ENCODE results near the gene ECM2.

The ECM2 gene

DNA sequence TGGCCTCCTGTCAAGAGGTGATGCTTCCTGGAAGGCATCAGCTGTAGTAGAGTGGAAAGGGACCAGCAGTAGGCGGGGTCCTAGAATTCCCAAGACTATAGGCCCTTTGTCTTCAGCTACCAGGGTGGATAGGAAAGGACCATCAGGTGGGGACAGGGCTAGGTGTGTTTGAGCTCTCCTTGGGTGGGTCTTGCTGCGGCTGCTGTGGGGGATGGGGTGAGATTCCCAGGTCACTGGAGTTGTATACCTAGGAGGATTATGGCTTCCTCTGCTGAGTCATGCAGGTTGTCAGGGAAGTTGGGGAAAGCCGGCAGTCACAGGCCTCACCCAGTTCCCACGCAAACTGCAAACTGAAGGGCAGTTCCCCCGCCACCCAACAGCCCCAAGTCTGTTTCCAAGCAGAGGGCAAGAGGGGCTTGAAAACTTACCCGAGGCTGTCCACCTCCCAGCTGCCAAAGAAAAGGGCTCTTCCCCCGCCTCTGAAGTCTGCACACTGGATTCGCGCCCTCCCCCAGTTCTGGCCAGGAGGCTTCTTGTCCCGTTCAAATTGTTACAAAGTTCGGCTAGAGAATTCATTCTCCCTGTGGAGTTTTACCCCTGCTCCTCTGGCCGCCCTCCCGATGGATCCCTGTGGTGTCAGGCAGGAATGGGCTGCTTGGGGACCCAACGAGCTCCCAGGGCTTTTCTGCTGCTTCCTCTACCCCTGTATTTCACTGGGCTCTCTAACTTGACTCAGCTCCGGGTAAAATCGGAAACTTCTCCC lies 23.0 kb upstream of the ECM2 start:
- Histone ChIP-seq H3K4me1 (ENCODE audit: control insufficient read depth, insufficient read depth, low read length) (peaks cover 1% of the 10 kb centered on the region; the same call in 1 of the 2 replicates), H3K27me3 (ENCODE audit: control insufficient read depth, insufficient read depth, low read length) (no peaks in the 10 kb centered on the region), H3K9me3 (ENCODE audit: control insufficient read depth, insufficient read depth, low read length) (no peaks in the 10 kb centered on the region), H3K36me3 (ENCODE audit: control insufficient read depth, insufficient read depth, low read length) (no peaks in the 10 kb centered on the region), H3K4me3 (ENCODE audit: low read length) (no peak overlapping the region), H3K27ac (ENCODE audit: low read length) (no peak overlapping the region)
- no peak for DNase-seq (ENCODE audit: low read depth, low spot score)
- no CpG with 5 or more reads among the region's 16 CpGs for WGBS (ENCODE audit: insufficient coverage, insufficient read length)

DNA sequence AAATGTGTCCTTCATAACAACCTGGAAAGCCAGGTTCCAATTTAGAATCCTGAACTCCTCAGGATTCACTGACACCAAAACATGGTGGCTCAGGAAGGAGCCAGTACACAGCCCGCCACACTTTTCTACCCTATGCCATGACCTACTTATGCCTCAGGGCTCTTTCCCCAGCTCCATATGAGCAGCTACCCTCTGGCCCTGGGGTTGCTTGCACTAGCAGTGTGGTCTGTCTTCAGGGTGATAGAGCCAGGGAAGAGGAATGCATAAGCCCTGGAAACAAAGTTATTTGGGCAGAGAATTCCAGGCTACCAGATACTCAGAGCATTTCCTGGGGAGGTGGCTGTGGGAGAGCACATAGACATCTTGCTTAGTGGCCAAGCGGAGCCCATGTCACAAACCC lies 15.0 kb upstream of the ECM2 start:
- Histone ChIP-seq H3K36me3 (ENCODE audit: control insufficient read depth, insufficient read depth, low read length) (no peaks in the 10 kb centered on the region), H3K9me3 (ENCODE audit: control insufficient read depth, insufficient read depth, low read length) (no peaks in the 10 kb centered on the region), H3K27ac (ENCODE audit: low read length) (no peak overlapping the region), H3K4me3 (ENCODE audit: low read length) (no peak overlapping the region), H3K27me3 (ENCODE audit: control insufficient read depth, insufficient read depth, low read length) (no peaks in the 10 kb centered on the region), H3K4me1 (ENCODE audit: control insufficient read depth, insufficient read depth, low read length) (no peaks in the 10 kb centered on the region; the same call in 1 of the 2 replicates)
- WGBS (ENCODE audit: insufficient coverage, insufficient read length), result no CpG with 5 or more reads among the region's 2 CpGs
- DNase-seq (ENCODE audit: low read depth, low spot score), result no peak

DNA sequence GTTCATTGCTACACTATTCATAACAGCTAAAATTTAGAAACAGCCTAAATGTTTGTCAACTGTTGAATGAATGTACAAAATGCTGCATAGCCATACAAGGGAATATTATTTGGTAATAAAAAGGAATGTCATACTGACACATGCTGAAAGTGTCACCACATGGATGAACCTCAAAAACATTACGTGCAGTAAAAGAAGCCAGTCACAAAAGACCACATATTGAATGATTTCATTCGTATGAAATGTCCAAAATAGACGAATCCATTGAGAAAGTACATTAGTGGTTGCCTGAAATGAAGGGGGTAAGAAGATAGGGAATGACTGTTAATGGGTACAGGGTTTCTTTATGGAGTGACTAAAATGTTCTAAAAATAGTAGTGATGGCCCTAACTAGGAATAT lies 11.6 kb upstream of the ECM2 start:
- WGBS (ENCODE audit: insufficient coverage, insufficient read length), result no CpG with 5 or more reads among the region's 3 CpGs
- no peak for DNase-seq (ENCODE audit: low read depth, low spot score)
- Histone ChIP-seq H3K27ac (ENCODE audit: low read length) (no peak overlapping the region), H3K27me3 (ENCODE audit: control insufficient read depth, insufficient read depth, low read length) (no peaks in the 10 kb centered on the region), H3K9me3 (ENCODE audit: control insufficient read depth, insufficient read depth, low read length) (no peaks in the 10 kb centered on the region), H3K4me1 (ENCODE audit: control insufficient read depth, insufficient read depth, low read length) (no peaks in the 10 kb centered on the region), H3K4me3 (ENCODE audit: low read length) (no peak overlapping the region), H3K36me3 (ENCODE audit: control insufficient read depth, insufficient read depth, low read length) (no peaks in the 10 kb centered on the region)

DNA sequence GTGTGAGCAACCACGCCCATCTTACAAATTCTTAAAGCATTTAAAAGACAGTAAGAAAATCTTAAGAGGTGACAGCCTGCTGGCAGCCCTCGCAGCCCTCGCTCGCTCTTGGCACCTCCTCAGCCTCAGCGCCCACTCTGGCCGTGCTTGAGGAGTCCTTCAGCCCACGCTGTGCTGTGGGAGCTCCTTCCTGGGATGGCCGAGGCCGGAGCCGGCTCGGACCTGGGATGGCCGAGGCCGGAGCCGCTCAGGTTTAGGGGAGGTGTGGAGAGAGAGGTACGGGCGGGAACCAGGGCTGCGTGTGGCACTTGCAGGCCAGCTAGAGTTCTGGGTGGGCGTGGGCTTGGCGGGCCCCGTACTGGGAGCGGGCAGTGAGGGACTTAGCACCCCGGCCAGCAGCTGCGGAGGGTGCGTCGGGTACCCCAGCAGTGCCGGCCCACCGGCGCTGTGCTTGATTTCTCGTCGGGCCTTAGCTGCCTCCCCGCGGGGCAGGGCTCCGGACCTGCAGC lies 9.3 kb upstream of the ECM2 start:
- no peaks in the 10 kb centered on the region for H3K27me3 ChIP-seq (ENCODE audit: control insufficient read depth, insufficient read depth, low read length)
- no peaks in the 10 kb centered on the region for H3K4me1 ChIP-seq (ENCODE audit: control insufficient read depth, insufficient read depth, low read length)
- no peaks in the 10 kb centered on the region for H3K9me3 ChIP-seq (ENCODE audit: control insufficient read depth, insufficient read depth, low read length)
- H3K27ac ChIP-seq (ENCODE audit: low read length), result no peak overlapping the region
- no peaks in the 10 kb centered on the region for H3K36me3 ChIP-seq (ENCODE audit: control insufficient read depth, insufficient read depth, low read length)
- no peak overlapping the region for H3K4me3 ChIP-seq (ENCODE audit: low read length)
- DNase-seq (ENCODE audit: low read depth, low spot score), result no peak
- WGBS (ENCODE audit: insufficient coverage, insufficient read length), result no CpG with 5 or more reads among the region's 33 CpGs

DNA sequence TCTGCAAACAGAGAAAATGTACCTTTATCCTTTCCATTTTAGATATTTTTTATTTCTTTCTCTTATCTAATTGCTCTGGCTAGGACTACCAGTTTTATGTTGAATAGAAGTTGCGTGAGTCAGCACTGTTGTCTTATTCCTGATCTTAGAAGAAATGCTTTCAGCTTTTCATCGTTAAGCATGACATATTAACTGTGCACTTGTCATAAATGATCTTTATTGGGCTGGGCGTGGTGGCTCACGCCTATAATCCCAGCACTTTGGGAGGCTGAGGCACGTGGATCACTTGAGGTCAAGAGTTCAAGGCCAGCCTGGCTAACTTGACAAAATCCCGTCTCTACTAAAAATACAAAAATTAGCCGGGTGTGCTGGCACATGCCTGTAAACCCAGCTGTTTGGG lies 8.2 kb upstream of the ECM2 start:
- Histone ChIP-seq H3K4me1 (ENCODE audit: control insufficient read depth, insufficient read depth, low read length) (no peaks in the 10 kb centered on the region), H3K27me3 (ENCODE audit: control insufficient read depth, insufficient read depth, low read length) (no peaks in the 10 kb centered on the region), H3K36me3 (ENCODE audit: control insufficient read depth, insufficient read depth, low read length) (no peaks in the 10 kb centered on the region), H3K4me3 (ENCODE audit: low read length) (no peak overlapping the region), H3K27ac (ENCODE audit: low read length) (no peak overlapping the region), H3K9me3 (ENCODE audit: control insufficient read depth, insufficient read depth, low read length) (no peaks in the 10 kb centered on the region)
- no CpG with 5 or more reads among the region's 7 CpGs for WGBS (ENCODE audit: insufficient coverage, insufficient read length)
- no peak for DNase-seq (ENCODE audit: low read depth, low spot score)

DNA sequence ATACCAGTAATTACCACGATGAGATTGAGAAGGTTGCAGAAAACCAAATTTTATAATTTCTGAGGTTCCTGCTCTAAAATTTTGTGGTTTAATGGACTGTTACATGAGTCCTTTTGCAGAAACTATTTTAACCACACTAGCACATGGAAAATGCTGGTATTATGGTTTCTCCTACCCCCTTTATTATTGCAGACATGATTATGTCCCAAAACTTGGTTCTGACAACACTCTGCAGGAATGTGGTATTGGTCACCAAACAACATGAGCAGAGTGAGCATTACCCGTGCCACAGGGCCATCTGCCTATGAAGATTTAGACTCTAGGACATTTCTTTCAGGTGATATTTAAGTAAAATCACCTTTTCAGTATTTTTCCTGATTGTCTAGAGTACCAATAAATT lies 2.8 kb upstream of the ECM2 start:
- Histone ChIP-seq H3K4me3 (ENCODE audit: low read length) (no peak overlapping the region), H3K4me1 (ENCODE audit: control insufficient read depth, insufficient read depth, low read length) (no peaks in the 10 kb centered on the region; the same call in 1 of the 2 replicates), H3K9me3 (ENCODE audit: control insufficient read depth, insufficient read depth, low read length) (no peaks in the 10 kb centered on the region), H3K27me3 (ENCODE audit: control insufficient read depth, insufficient read depth, low read length) (no peaks in the 10 kb centered on the region), H3K36me3 (ENCODE audit: control insufficient read depth, insufficient read depth, low read length) (no peaks in the 10 kb centered on the region), H3K27ac (ENCODE audit: low read length) (no peak overlapping the region)
- WGBS (ENCODE audit: insufficient coverage, insufficient read length), result no CpG with 5 or more reads among the region's 2 CpGs
- DNase-seq (ENCODE audit: low read depth, low spot score), result no peak

DNA sequence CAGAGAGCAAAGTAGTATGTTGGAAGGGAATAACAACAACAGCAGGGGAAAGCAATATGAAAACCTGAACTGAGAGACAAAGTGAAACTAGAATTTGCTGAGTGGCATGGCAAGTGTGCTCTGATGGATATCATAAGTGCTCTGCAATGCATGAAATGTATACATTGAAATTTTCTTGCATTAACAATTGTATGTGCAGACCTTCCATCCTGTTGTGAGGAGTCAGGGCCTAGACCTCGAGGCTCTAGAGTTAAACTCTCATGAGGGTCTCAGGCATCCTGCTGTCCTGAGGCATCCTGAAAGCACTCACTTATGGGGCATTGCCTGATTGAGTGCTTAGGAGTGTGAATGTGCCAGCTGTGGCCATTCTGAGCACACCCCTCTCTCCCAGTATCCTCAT lies 1.1 kb downstream of the ECM2 start:
- DNase-seq (ENCODE audit: low read depth, low spot score), result no peak
- no peak overlapping the region for H3K27ac ChIP-seq (ENCODE audit: low read length)

DNA sequence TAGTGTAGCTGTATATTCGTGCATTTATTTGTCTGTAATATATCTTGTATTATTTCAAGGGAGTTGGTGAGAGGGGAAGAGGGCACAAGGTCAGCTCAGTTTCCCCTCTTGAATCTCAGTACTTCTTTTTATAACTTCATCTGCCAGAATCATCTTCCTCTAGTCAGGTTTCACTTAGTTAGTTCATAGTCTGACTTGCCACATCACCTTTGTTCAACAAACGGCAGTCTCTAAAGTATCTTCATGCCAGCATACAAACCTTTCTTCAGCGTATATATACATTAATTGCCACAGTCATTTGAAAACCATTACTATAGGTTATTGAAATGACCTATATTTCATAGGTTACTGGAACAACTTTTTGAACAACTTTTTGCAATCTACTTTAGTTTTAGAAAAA lies 1.6 kb downstream of the ECM2 start:
- Histone ChIP-seq H3K36me3 (ENCODE audit: control insufficient read depth, insufficient read depth, low read length) (no peaks in the 10 kb centered on the region), H3K9me3 (ENCODE audit: control insufficient read depth, insufficient read depth, low read length) (no peaks in the 10 kb centered on the region), H3K4me3 (ENCODE audit: low read length) (no peak overlapping the region), H3K27ac (ENCODE audit: low read length) (no peak overlapping the region), H3K27me3 (ENCODE audit: control insufficient read depth, insufficient read depth, low read length) (no peaks in the 10 kb centered on the region), H3K4me1 (ENCODE audit: control insufficient read depth, insufficient read depth, low read length) (no peaks in the 10 kb centered on the region; the same call in 1 of the 2 replicates)
- no CpG with 5 or more reads among the region's 3 CpGs for WGBS (ENCODE audit: insufficient coverage, insufficient read length)
- DNase-seq (ENCODE audit: low read depth, low spot score), result no peak

More for the DNA sequence above, 1.1 kb downstream of the ECM2 start:
- Histone ChIP-seq H3K27me3 (ENCODE audit: control insufficient read depth, insufficient read depth, low read length) (no peaks in the 10 kb centered on the region), H3K4me3 (ENCODE audit: low read length) (no peak overlapping the region), H3K9me3 (ENCODE audit: control insufficient read depth, insufficient read depth, low read length) (no peaks in the 10 kb centered on the region), H3K4me1 (ENCODE audit: control insufficient read depth, insufficient read depth, low read length) (no peaks in the 10 kb centered on the region; the same call in 1 of the 2 replicates), H3K36me3 (ENCODE audit: control insufficient read depth, insufficient read depth, low read length) (no peaks in the 10 kb centered on the region)
- no CpG with 5 or more reads among the region's 1 CpG for WGBS (ENCODE audit: insufficient coverage, insufficient read length)

DNA sequence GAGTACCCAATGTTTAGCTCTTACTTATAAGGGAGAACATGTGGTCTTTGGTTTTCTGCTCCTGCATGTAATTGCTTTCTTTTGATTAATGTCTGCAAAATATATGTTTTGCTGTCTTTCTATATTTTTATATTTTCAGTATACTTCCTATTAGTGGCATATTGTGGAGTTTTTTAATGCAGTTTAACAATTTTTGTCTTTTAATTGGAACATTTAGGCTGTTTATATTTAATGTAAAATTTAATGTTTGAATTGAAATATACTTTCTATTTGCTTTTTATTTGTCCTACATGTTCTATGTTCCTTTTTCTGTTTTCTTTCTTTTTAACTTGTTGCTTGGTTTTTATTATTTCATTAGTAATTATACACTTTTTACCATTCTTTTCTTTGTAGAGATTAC lies 4.9 kb downstream of the ECM2 start:
- Histone ChIP-seq H3K4me3 (ENCODE audit: low read length) (no peak overlapping the region), H3K4me1 (ENCODE audit: control insufficient read depth, insufficient read depth, low read length) (no peaks in the 10 kb centered on the region), H3K27me3 (ENCODE audit: control insufficient read depth, insufficient read depth, low read length) (no peaks in the 10 kb centered on the region), H3K27ac (ENCODE audit: low read length) (no peak overlapping the region), H3K36me3 (ENCODE audit: control insufficient read depth, insufficient read depth, low read length) (no peaks in the 10 kb centered on the region), H3K9me3 (ENCODE audit: control insufficient read depth, insufficient read depth, low read length) (no peaks in the 10 kb centered on the region)
- no peak for DNase-seq (ENCODE audit: low read depth, low spot score)

DNA sequence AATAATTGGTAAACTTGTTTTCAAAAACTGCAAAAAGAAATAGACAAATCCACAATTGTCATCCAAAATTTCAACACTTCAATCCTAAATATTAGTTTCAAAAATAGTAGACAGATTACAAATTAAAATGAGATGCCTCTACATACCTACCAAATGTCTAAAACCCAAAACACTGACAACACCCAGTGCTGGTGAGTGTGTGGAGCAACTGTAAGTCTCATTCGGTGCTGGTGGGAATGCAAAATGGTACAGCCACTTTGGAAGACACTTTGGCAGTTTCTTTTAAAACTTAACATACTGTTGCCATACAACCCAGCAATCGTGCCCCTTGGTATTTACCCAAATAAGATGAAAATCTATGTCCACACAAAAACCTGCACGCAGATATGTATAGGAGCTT lies 6.7 kb downstream of the ECM2 start:
- no peak overlapping the region for H3K27ac ChIP-seq (ENCODE audit: low read length)
- no CpG with 5 or more reads among the region's 3 CpGs for WGBS (ENCODE audit: insufficient coverage, insufficient read length)
- H3K9me3 ChIP-seq (ENCODE audit: control insufficient read depth, insufficient read depth, low read length), result no peaks in the 10 kb centered on the region
- DNase-seq (ENCODE audit: low read depth, low spot score), result no peak
- H3K27me3 ChIP-seq (ENCODE audit: control insufficient read depth, insufficient read depth, low read length), result no peaks in the 10 kb centered on the region
- no peaks in the 10 kb centered on the region for H3K4me1 ChIP-seq (ENCODE audit: control insufficient read depth, insufficient read depth, low read length)
- H3K4me3 ChIP-seq (ENCODE audit: low read length), result no peak overlapping the region
- no peaks in the 10 kb centered on the region for H3K36me3 ChIP-seq (ENCODE audit: control insufficient read depth, insufficient read depth, low read length)

DNA sequence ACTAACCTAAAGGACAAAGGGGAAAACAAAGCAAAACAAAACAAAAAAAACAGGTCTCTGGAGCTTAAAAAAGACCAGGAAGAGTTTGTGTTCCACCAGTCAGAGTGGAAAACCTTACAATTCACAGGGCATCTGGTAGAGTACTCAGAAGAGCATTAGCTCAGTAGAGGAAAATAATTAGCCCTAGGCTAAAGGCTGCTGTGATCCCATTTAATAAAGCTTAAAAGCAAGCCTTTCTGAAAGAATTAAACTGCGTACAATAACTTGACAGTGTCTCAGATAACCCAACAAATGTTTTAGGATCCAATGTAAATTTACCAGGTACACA lies 7.3 kb downstream of the ECM2 start:
- Histone ChIP-seq H3K36me3 (ENCODE audit: control insufficient read depth, insufficient read depth, low read length) (no peaks in the 10 kb centered on the region), H3K4me1 (ENCODE audit: control insufficient read depth, insufficient read depth, low read length) (no peaks in the 10 kb centered on the region), H3K27ac (ENCODE audit: low read length) (no peak overlapping the region), H3K9me3 (ENCODE audit: control insufficient read depth, insufficient read depth, low read length) (no peaks in the 10 kb centered on the region), H3K27me3 (ENCODE audit: control insufficient read depth, insufficient read depth, low read length) (no peaks in the 10 kb centered on the region), H3K4me3 (ENCODE audit: low read length) (no peak overlapping the region)
- no peak for DNase-seq (ENCODE audit: low read depth, low spot score)
- no CpG with 5 or more reads among the region's 1 CpG for WGBS (ENCODE audit: insufficient coverage, insufficient read length)

All from iPS DF 6.9 (cell line).